ENCODE results near the gene SDCCAG8.
A peak's percentile ranks its signal among the peaks of the same experiment; 100 is the strongest.

SDCCAG8 gene

GRCh38 chr1:243249214-243249613 is 6.6 kb upstream of the SDCCAG8 start:
- Histone ChIP-seq H3K36me3 (ENCODE audit: insufficient read depth, low read length) (peaks cover 22% of the 10 kb centered on the region), H3K9ac (ENCODE audit: insufficient read length) (no peak overlapping the region), H3K27ac (no peak overlapping the region), H3K9me3 (ENCODE audit: low read depth, low read length) (0 out of 2 replicates have a peak, but pooled peaks cover 2% of the 10 kb centered on the region), H3K4me3 (no peak overlapping the region)
- no peak for DNase-seq (ENCODE audit: low read depth, low spot score)
- TF ChIP-seq EZH2 (IDR thresholded peaks at IDR 0.05) (no peak), FOXP2 (optimal IDR thresholded peaks at IDR 0.05; ENCODE audit: control extremely low read depth, extremely low read length, insufficient read depth) (no peak), POLR2AphosphoS5 (IDR thresholded peaks at IDR 0.05; ENCODE audit: borderline replicate concordance, low read depth, low read length) (no peak)

- DNase-seq (ENCODE audit: low read depth, low spot score): no peak
- H3K9ac ChIP-seq (ENCODE audit: insufficient read length): no peak overlapping the region
- peaks cover 18% of the 10 kb centered on the region for H3K36me3 ChIP-seq (ENCODE audit: insufficient read depth, low read length)
- no peak for TF ChIP-seq POLR2AphosphoS5 (IDR thresholded peaks at IDR 0.05; ENCODE audit: borderline replicate concordance, low read depth, low read length)
- TF ChIP-seq EZH2 (IDR thresholded peaks at IDR 0.05): no peak
- TF ChIP-seq FOXP2 (optimal IDR thresholded peaks at IDR 0.05; ENCODE audit: control extremely low read depth, extremely low read length, insufficient read depth): no peak
- H3K4me3 ChIP-seq: no peak overlapping the region
- H3K9me3 ChIP-seq (ENCODE audit: low read depth, low read length): 0 out of 2 replicates have a peak, but pooled peaks cover 2% of the 10 kb centered on the region
- no peak overlapping the region for H3K27ac ChIP-seq
Observed at GRCh38 chr1:243250102-243250501, 5.7 kb upstream of the SDCCAG8 start.

GRCh38 chr1:243251539-243251938 is 4.3 kb upstream of the SDCCAG8 start:
- H3K27ac ChIP-seq: peak overlapping the region; percentile 27; the same call in 1 of the 2 replicates
- 0 out of 2 replicates have a peak, but pooled peaks cover 2% of the 10 kb centered on the region for H3K9me3 ChIP-seq (ENCODE audit: low read depth, low read length)
- peaks cover 13% of the 10 kb centered on the region; the same call in 1 of the 2 replicates for H3K36me3 ChIP-seq (ENCODE audit: insufficient read depth, low read length)
- H3K4me3 ChIP-seq: peak overlapping the region; percentile 86
- TF ChIP-seq FOXP2 (optimal IDR thresholded peaks at IDR 0.05; ENCODE audit: control extremely low read depth, extremely low read length, insufficient read depth) (no peak), POLR2AphosphoS5 (IDR thresholded peaks at IDR 0.05; ENCODE audit: borderline replicate concordance, low read depth, low read length) (no peak), EZH2 (IDR thresholded peaks at IDR 0.05) (no peak)
- no peak for DNase-seq (ENCODE audit: low read depth, low spot score)
- peak overlapping the region; percentile 35 for H3K9ac ChIP-seq (ENCODE audit: insufficient read length)

GRCh38 chr1:243253211-243253925 is 2.5 kb upstream of the SDCCAG8 start:
- peak overlapping the region; percentile 63; the same call in 1 of the 2 replicates for H3K27ac ChIP-seq
- peak overlapping the region; percentile 86 for H3K4me3 ChIP-seq
- no peak for DNase-seq (ENCODE audit: low read depth, low spot score)
- H3K36me3 ChIP-seq (ENCODE audit: insufficient read depth, low read length): peaks cover 13% of the 10 kb centered on the region; the same call in 1 of the 2 replicates
- H3K9ac ChIP-seq (ENCODE audit: insufficient read length): peak overlapping the region; percentile 79
- H3K9me3 ChIP-seq (ENCODE audit: low read depth, low read length): 0 out of 2 replicates have a peak, but pooled peaks cover 2% of the 10 kb centered on the region
- TF ChIP-seq EZH2 (IDR thresholded peaks at IDR 0.05): no peak
- no peak for TF ChIP-seq POLR2AphosphoS5 (IDR thresholded peaks at IDR 0.05; ENCODE audit: borderline replicate concordance, low read depth, low read length)
- no peak for TF ChIP-seq FOXP2 (optimal IDR thresholded peaks at IDR 0.05; ENCODE audit: control extremely low read depth, extremely low read length, insufficient read depth)

- H3K9ac ChIP-seq (ENCODE audit: insufficient read length): peak overlapping the region; percentile 79
- peak overlapping the region; percentile 63; the same call in 1 of the 2 replicates for H3K27ac ChIP-seq
- H3K4me3 ChIP-seq: peak overlapping the region; percentile 86
- TF ChIP-seq FOXP2 (optimal IDR thresholded peaks at IDR 0.05; ENCODE audit: control extremely low read depth, extremely low read length, insufficient read depth) (no peak), EZH2 (IDR thresholded peaks at IDR 0.05) (no peak), POLR2AphosphoS5 (IDR thresholded peaks at IDR 0.05; ENCODE audit: borderline replicate concordance, low read depth, low read length) (no peak)
- H3K36me3 ChIP-seq (ENCODE audit: insufficient read depth, low read length): peaks cover 10% of the 10 kb centered on the region; the same call in 1 of the 2 replicates
- H3K9me3 ChIP-seq (ENCODE audit: low read depth, low read length): 0 out of 2 replicates have a peak, but pooled peaks cover 2% of the 10 kb centered on the region
- DNase-seq (ENCODE audit: low read depth, low spot score): no peak
Observed at GRCh38 chr1:243253926-243254232, 2.0 kb upstream of the SDCCAG8 start.

GRCh38 chr1:243254233-243254926 is 1.5 kb upstream of the SDCCAG8 start:
- no peak for DNase-seq (ENCODE audit: low read depth, low spot score)
- Histone ChIP-seq H3K4me3 (peak overlapping the region; percentile 86), H3K27ac (peak overlapping the region; percentile 95; the same call in 1 of the 2 replicates), H3K9me3 (ENCODE audit: low read depth, low read length) (0 out of 2 replicates have a peak, but pooled peaks cover 2% of the 10 kb centered on the region), H3K9ac (ENCODE audit: insufficient read length) (peak overlapping the region; percentile 81), H3K36me3 (ENCODE audit: insufficient read depth, low read length) (peaks cover 8% of the 10 kb centered on the region; the same call in 1 of the 2 replicates)
- TF ChIP-seq EZH2 (IDR thresholded peaks at IDR 0.05) (no peak), POLR2AphosphoS5 (IDR thresholded peaks at IDR 0.05; ENCODE audit: borderline replicate concordance, low read depth, low read length) (no peak)

GRCh38 chr1:243254927-243255790 is 682 bp upstream of the SDCCAG8 start, which contains the start of gene CEP170:
TSS of gene CEP170 (minus strand) at chr1:243255281. CDS start at chr1:243225280, 30,001 bp downstream.
- Histone ChIP-seq H3K4me3 (peak within 1 kb of the TSS; percentile 86), H3K27ac (peak within 1 kb of the TSS; percentile 95), H3K9ac (ENCODE audit: insufficient read length) (peak within 1 kb of the TSS; percentile 86), H3K36me3 (ENCODE audit: insufficient read depth, low read length) (peaks cover 1% of the 10 kb centered on the region; the same call in 1 of the 2 replicates), H3K9me3 (ENCODE audit: low read depth, low read length) (no peaks in the 10 kb centered on the region)
- TF ChIP-seq FOXP2 (optimal IDR thresholded peaks at IDR 0.05; ENCODE audit: control extremely low read depth, extremely low read length, insufficient read depth) (peak; percentile 46), EZH2 (IDR thresholded peaks at IDR 0.05) (no peak), POLR2AphosphoS5 (IDR thresholded peaks at IDR 0.05; ENCODE audit: borderline replicate concordance, low read depth, low read length) (peak; percentile 77)
- peak; percentile 92 for DNase-seq (ENCODE audit: low read depth, low spot score)

All from SK-N-MC (cell line).